ENCODE data around the gene ARAP3.

ARAP3 gene

DNA sequence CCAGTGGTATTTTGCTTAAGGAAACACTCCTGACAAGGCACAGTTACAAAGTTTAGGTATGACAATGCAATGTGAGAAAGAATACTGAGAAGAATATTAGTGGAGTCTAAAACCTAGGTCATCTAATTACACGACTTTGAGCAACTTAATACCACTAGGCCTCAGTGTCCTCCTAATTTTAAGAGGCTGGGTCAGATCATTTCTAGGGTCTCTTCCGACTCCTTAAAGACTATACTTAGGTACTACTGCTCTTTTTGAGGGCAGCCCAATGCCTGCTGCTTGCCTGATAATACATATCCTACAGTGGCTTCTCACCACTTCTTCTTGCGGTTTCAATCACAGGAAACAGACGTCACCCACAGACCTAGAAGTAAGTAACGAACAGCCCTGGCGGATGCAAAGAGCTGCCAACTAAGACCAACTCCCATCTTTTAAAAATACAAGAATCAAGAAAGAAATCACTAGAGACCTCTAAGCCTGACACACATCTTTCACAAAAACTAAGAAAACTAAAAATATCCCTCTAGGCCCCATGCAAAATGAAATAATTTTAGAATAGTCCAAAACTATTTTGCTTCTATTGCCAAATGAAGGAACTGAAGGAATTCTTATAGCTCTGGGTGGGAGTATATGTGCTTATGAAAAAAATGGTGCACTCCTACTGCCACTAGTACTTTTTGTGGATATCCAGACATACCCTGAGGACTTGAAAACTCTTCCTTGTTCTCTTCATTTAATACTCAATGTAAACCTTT is 76.3 kb downstream of the ARAP3 start:
- TF ChIP-seq, protein P1, sequence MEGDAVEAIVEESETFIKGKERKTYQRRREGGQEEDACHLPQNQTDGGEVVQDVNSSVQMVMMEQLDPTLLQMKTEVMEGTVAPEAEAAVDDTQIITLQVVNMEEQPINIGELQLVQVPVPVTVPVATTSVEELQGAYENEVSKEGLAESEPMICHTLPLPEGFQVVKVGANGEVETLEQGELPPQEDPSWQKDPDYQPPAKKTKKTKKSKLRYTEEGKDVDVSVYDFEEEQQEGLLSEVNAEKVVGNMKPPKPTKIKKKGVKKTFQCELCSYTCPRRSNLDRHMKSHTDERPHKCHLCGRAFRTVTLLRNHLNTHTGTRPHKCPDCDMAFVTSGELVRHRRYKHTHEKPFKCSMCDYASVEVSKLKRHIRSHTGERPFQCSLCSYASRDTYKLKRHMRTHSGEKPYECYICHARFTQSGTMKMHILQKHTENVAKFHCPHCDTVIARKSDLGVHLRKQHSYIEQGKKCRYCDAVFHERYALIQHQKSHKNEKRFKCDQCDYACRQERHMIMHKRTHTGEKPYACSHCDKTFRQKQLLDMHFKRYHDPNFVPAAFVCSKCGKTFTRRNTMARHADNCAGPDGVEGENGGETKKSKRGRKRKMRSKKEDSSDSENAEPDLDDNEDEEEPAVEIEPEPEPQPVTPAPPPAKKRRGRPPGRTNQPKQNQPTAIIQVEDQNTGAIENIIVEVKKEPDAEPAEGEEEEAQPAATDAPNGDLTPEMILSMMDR (IDR thresholded peaks at IDR 0.05): no peak

DNA sequence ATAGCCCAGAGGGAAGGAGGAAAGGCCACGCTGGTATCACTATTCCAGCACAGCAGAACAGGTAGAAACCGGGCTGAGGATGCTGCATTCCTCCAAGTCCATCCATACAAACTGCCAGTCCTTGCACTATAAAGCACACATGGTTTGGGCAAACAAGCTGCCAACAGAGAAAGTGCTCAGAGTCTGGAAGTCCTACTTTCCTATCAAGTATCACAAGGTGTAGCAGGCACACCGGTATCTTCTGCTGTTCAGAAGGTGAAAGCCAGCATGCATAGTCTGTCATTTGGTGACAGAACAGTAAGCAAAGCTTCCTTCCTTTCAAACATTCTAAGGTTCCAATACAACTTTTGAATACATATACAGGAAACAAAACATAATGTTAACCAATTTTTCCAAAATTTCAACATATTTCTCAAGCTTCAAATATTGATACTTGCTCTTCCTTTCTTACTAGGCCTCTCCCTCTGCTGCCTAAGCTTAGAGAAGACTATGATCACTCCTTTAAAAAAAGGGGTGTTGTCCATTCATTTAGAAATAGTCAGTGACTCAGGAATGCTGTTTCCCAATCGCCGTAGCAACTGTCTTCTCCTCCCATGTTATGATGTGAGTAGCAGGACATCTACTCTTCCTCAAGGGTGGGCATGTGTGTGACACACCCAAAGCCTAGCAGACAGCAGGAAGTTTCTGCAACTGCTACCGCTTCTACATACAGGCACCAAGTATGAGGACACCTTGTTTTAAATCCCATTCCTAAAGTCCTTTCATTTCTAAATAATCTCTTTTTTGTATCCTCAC is 77.9 kb downstream of the ARAP3 start:
- TF ChIP-seq, protein P1 (IDR thresholded peaks at IDR 0.05): no peak
